ENCODE results near the gene SLC35A1.

The SLC35A1 gene

GRCh38 chr6:87541744-87542143 is 69.0 kb downstream of the SLC35A1 start:
- Histone ChIP-seq H3K79me1 (replicated peaks; ENCODE audit: low read length, poor library complexity, severe bottlenecking) (peaks cover 29% of the 10 kb centered on the region), H3K27me3 (ENCODE audit: control insufficient read depth in 1 of 2, insufficient read depth in 1 of 2, low read length in 2 of 2) (no peaks in the 10 kb centered on the region), H3K27ac (ENCODE audit: low read length, poor library complexity, severe bottlenecking) (no peak overlapping the region), H3K9me3 (ENCODE audit: control insufficient read depth, low read length) (peaks cover 9% of the 10 kb centered on the region), H3K14ac (ENCODE audit: low read length in 2 of 2) (no peak overlapping the region), H2BK120ac (ENCODE audit: low read depth, low read length) (no peak overlapping the region), H2AFZ (ENCODE audit: low read depth, low read length) (no peak overlapping the region), H4K91ac (ENCODE audit: low read length) (no peak overlapping the region), H3K4me2 (ENCODE audit: low read length, poor library complexity, severe bottlenecking) (no peak overlapping the region), H3K36me3 (ENCODE audit: control insufficient read depth in 1 of 2, insufficient read depth in 2 of 2, low read depth in 1 of 2, low read length in 2 of 2) (peaks cover 27 to 95% of the 10 kb centered on the region in 2 experiments), H3K4me3 (ENCODE audit: insufficient read depth in 1 of 2, low read depth in 1 of 2, low read length in 2 of 2) (no peak overlapping the region), H2BK5ac (ENCODE audit: low read depth, low read length, poor library complexity, severe bottlenecking) (no peak overlapping the region), H3K23ac (ENCODE audit: low read length in 2 of 2) (no peak overlapping the region), H3K4ac (ENCODE audit: low read depth in 1 of 2, low read length in 2 of 2) (no peak overlapping the region), H3K9ac (ENCODE audit: low read length) (no peak overlapping the region), H2BK15ac (ENCODE audit: low read depth, poor library complexity, severe bottlenecking) (no peak overlapping the region), H2AK5ac (ENCODE audit: low read length, severe bottlenecking) (no peak overlapping the region), H3K4me1 (ENCODE audit: control insufficient read depth, insufficient read depth, low read depth, low read length) (no peaks in the 10 kb centered on the region), H2BK12ac (ENCODE audit: low read length in 2 of 2) (no peak overlapping the region), H3K18ac (ENCODE audit: low read depth in 1 of 2, low read length in 2 of 2) (no peak overlapping the region), H4K8ac (ENCODE audit: low read length) (no peak overlapping the region)
- no CpG with 5 or more reads among the region's 2 CpGs for WGBS
- no peak for DNase-seq

GRCh38 chr6:87543696-87544473 is 71.1 kb downstream of the SLC35A1 start:
- Histone ChIP-seq H3K4me2 (ENCODE audit: low read length, poor library complexity, severe bottlenecking) (no peak overlapping the region), H3K9ac (ENCODE audit: low read length) (no peak overlapping the region), H3K14ac (ENCODE audit: low read length in 2 of 2) (no peak overlapping the region), H3K4me1 (ENCODE audit: control insufficient read depth, insufficient read depth, low read depth, low read length) (no peaks in the 10 kb centered on the region), H2AFZ (ENCODE audit: low read depth, low read length) (no peak overlapping the region), H2BK120ac (ENCODE audit: low read depth, low read length) (no peak overlapping the region), H3K79me1 (replicated peaks; ENCODE audit: low read length, poor library complexity, severe bottlenecking) (peaks cover 25% of the 10 kb centered on the region), H3K4me3 (ENCODE audit: insufficient read depth in 1 of 2, low read depth in 1 of 2, low read length in 2 of 2) (no peak overlapping the region), H3K23ac (ENCODE audit: low read length in 2 of 2) (no peak overlapping the region), H3K27ac (ENCODE audit: low read length, poor library complexity, severe bottlenecking) (no peak overlapping the region), H4K91ac (ENCODE audit: low read length) (no peak overlapping the region), H4K8ac (ENCODE audit: low read length) (no peak overlapping the region), H3K27me3 (ENCODE audit: control insufficient read depth in 1 of 2, insufficient read depth in 1 of 2, low read length in 2 of 2) (no peaks in the 10 kb centered on the region), H2BK5ac (ENCODE audit: low read depth, low read length, poor library complexity, severe bottlenecking) (no peak overlapping the region), H2BK15ac (ENCODE audit: low read depth, poor library complexity, severe bottlenecking) (no peak overlapping the region), H2BK12ac (ENCODE audit: low read length in 2 of 2) (no peak overlapping the region), H3K9me3 (ENCODE audit: control insufficient read depth, low read length) (peaks cover 9% of the 10 kb centered on the region), H3K4ac (ENCODE audit: low read depth in 1 of 2, low read length in 2 of 2) (no peak overlapping the region), H3K18ac (ENCODE audit: low read depth in 1 of 2, low read length in 2 of 2) (no peak overlapping the region), H3K36me3 (ENCODE audit: control insufficient read depth in 1 of 2, insufficient read depth in 2 of 2, low read depth in 1 of 2, low read length in 2 of 2) (peaks cover 30 to 96% of the 10 kb centered on the region in 2 experiments), H2AK5ac (ENCODE audit: low read length, severe bottlenecking) (no peak overlapping the region)
- DNase-seq = no peak
- WGBS = 100% methylated on average over 4 of the region's 4 CpGs

GRCh38 chr6:87544474-87544735 is 71.6 kb downstream of the SLC35A1 start:
- Histone ChIP-seq H3K79me1 (replicated peaks; ENCODE audit: low read length, poor library complexity, severe bottlenecking) (peaks cover 23% of the 10 kb centered on the region), H3K9me3 (ENCODE audit: control insufficient read depth, low read length) (peaks cover 6% of the 10 kb centered on the region), H3K4me1 (ENCODE audit: control insufficient read depth, insufficient read depth, low read depth, low read length) (no peaks in the 10 kb centered on the region), H2AFZ (ENCODE audit: low read depth, low read length) (no peak overlapping the region), H3K4ac (ENCODE audit: low read depth in 1 of 2, low read length in 2 of 2) (no peak overlapping the region), H3K9ac (ENCODE audit: low read length) (no peak overlapping the region), H3K18ac (ENCODE audit: low read depth in 1 of 2, low read length in 2 of 2) (no peak overlapping the region), H4K8ac (ENCODE audit: low read length) (no peak overlapping the region), H2AK5ac (ENCODE audit: low read length, severe bottlenecking) (no peak overlapping the region), H3K27ac (ENCODE audit: low read length, poor library complexity, severe bottlenecking) (no peak overlapping the region), H2BK12ac (ENCODE audit: low read length in 2 of 2) (no peak overlapping the region), H4K91ac (ENCODE audit: low read length) (no peak overlapping the region), H3K27me3 (ENCODE audit: control insufficient read depth in 1 of 2, insufficient read depth in 1 of 2, low read length in 2 of 2) (no peaks in the 10 kb centered on the region), H3K36me3 (ENCODE audit: control insufficient read depth in 1 of 2, insufficient read depth in 2 of 2, low read depth in 1 of 2, low read length in 2 of 2) (peaks cover 33 to 93% of the 10 kb centered on the region in 2 experiments), H2BK15ac (ENCODE audit: low read depth, poor library complexity, severe bottlenecking) (no peak overlapping the region), H3K4me3 (ENCODE audit: insufficient read depth in 1 of 2, low read depth in 1 of 2, low read length in 2 of 2) (no peak overlapping the region), H3K23ac (ENCODE audit: low read length in 2 of 2) (no peak overlapping the region), H2BK5ac (ENCODE audit: low read depth, low read length, poor library complexity, severe bottlenecking) (no peak overlapping the region), H3K4me2 (ENCODE audit: low read length, poor library complexity, severe bottlenecking) (no peak overlapping the region), H3K14ac (ENCODE audit: low read length in 2 of 2) (no peak overlapping the region), H2BK120ac (ENCODE audit: low read depth, low read length) (no peak overlapping the region)
- no CpG with 5 or more reads among the region's 1 CpG for WGBS
- DNase-seq = no peak

- no peaks in the 10 kb centered on the region for H3K4me1 ChIP-seq (ENCODE audit: control insufficient read depth, insufficient read depth, low read depth, low read length)
- peaks cover 13 to 79% of the 10 kb centered on the region in 2 experiments for H3K36me3 ChIP-seq (ENCODE audit: control insufficient read depth in 1 of 2, insufficient read depth in 2 of 2, low read depth in 1 of 2, low read length in 2 of 2)
- no peak overlapping the region for H3K23ac ChIP-seq (ENCODE audit: low read length in 2 of 2)
- no peak overlapping the region for H3K27ac ChIP-seq (ENCODE audit: low read length, poor library complexity, severe bottlenecking)
- H2BK120ac ChIP-seq (ENCODE audit: low read depth, low read length) = no peak overlapping the region
- H2AFZ ChIP-seq (ENCODE audit: low read depth, low read length) = no peak overlapping the region
- no peak overlapping the region for H4K91ac ChIP-seq (ENCODE audit: low read length)
- H3K14ac ChIP-seq (ENCODE audit: low read length in 2 of 2) = no peak overlapping the region
- no peak overlapping the region for H3K9ac ChIP-seq (ENCODE audit: low read length)
- peaks cover 27% of the 10 kb centered on the region for H3K79me1 ChIP-seq (replicated peaks; ENCODE audit: low read length, poor library complexity, severe bottlenecking)
- no peaks in the 10 kb centered on the region for H3K27me3 ChIP-seq (ENCODE audit: control insufficient read depth in 1 of 2, insufficient read depth in 1 of 2, low read length in 2 of 2)
- H3K4me3 ChIP-seq (ENCODE audit: insufficient read depth in 1 of 2, low read depth in 1 of 2, low read length in 2 of 2) = no peak overlapping the region
- H3K4me2 ChIP-seq (ENCODE audit: low read length, poor library complexity, severe bottlenecking) = no peak overlapping the region
- H3K9me3 ChIP-seq (ENCODE audit: control insufficient read depth, low read length) = no peaks in the 10 kb centered on the region
- no peak overlapping the region for H3K4ac ChIP-seq (ENCODE audit: low read depth in 1 of 2, low read length in 2 of 2)
- no peak overlapping the region for H4K8ac ChIP-seq (ENCODE audit: low read length)
- no peak overlapping the region for H2BK15ac ChIP-seq (ENCODE audit: low read depth, poor library complexity, severe bottlenecking)
- H2BK5ac ChIP-seq (ENCODE audit: low read depth, low read length, poor library complexity, severe bottlenecking) = no peak overlapping the region
- no peak for DNase-seq
- no peak overlapping the region for H2BK12ac ChIP-seq (ENCODE audit: low read length in 2 of 2)
- no peak overlapping the region for H3K18ac ChIP-seq (ENCODE audit: low read depth in 1 of 2, low read length in 2 of 2)
- no peak overlapping the region for H2AK5ac ChIP-seq (ENCODE audit: low read length, severe bottlenecking)
- WGBS = no CpG with 5 or more reads among the region's 2 CpGs
These were observed 79.0 kb downstream of the SLC35A1 start for GRCh38 chr6:87551799-87552198.
